ENCODE data around the gene SLC6A6.

- no peak for TF ChIP-seq POLR2AphosphoS5 (IDR thresholded peaks at IDR 0.05; ENCODE audit: low read depth, low read length)
- no peak for TF ChIP-seq POLR2A (IDR thresholded peaks at IDR 0.05; ENCODE audit: low read depth, low read length)
These were observed 5.4 kb upstream of the SLC6A6 start for GRCh38 chr3:14397046-14397445.
